Central memory CD8-positive, alpha-beta T cell (primary cell): ENCODE measurements around the gene NKAIN1.
A peak's percentile ranks its signal among the peaks of the same experiment; 100 is the strongest.
"Not testable (repeated sequence)": the region's sequence is repeated elsewhere in the genome, so short reads cannot be mapped to it uniquely, and the experiment has no call there.

Experiments
- ATAC-seq: fragments of 150-1000 bp; cut with Tn5 transposase; replicated peaks from 2 replicates; pipeline ENCODE4 v1.10.0; 2022; ENCODE audit warnings: mild to moderate bottlenecking, moderate FRiP score, moderate number of reproducible peaks; ENCODE audit not compliant: poor library complexity, severe bottlenecking; ENCODE audit errors: extremely low read depth
- DNase-seq, 2 donors: peaks; one replicate each; pipeline ENCODE4 v3.0.0; 2021; ENCODE audit warnings: low spot score in 2 of 2
- H3K27ac Mint-ChIP-seq: one replicate; pipeline ENCODE4 v1.8.0; 2022; ENCODE audit warnings: low read depth, mild to moderate bottlenecking, moderate library complexity, mixed read lengths
- H3K27me3 Mint-ChIP-seq: one replicate; pipeline ENCODE4 v1.8.0; 2022; ENCODE audit warnings: mixed read lengths
- H3K36me3 Mint-ChIP-seq: one replicate; pipeline ENCODE4 v1.8.0; 2022; ENCODE audit warnings: mild to moderate bottlenecking, moderate library complexity, mixed read lengths; ENCODE audit not compliant: insufficient read depth
- H3K4me1 Mint-ChIP-seq: one replicate; pipeline ENCODE4 v1.8.0; 2022; ENCODE audit warnings: mixed read lengths
- H3K4me3 Mint-ChIP-seq: one replicate; pipeline ENCODE4 v1.8.0; 2022; ENCODE audit warnings: mild to moderate bottlenecking, moderate library complexity, mixed read lengths
- H3K9me3 Mint-ChIP-seq: one replicate; pipeline ENCODE4 v1.8.0; 2022; ENCODE audit warnings: mixed read lengths

Gene NKAIN1

DNA sequence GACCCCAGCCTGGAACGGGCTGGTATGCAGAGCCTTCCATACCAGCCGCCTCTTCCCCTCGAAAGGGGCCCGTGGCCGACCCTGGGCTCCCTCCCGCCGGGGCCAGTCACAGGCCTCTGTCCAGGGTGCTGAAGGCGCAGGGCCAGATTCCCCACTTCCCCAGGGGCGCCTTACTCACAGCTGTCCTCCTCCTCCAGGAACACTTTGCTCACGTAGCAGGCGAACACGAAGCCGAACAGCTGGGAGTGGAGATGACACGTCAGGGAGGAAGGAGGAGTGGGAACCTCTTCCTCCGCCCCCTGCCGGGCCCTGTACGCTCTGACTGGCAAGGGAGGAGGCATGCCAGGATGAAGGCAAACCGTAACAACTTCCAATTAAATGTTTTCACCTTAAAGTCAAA is 57.3 kb downstream of the NKAIN1 start:
- Mint-ChIP-seq H3K27ac (no peak overlapping the region), H3K27me3 (peaks cover 78% of the 10 kb centered on the region), H3K4me3 (peak overlapping the region; percentile 34), H3K9me3 (no peaks in the 10 kb centered on the region), H3K4me1 (peaks cover 5% of the 10 kb centered on the region), H3K36me3 (peaks cover 2% of the 10 kb centered on the region)
- ATAC-seq (no peak), DNase-seq (peak; percentile 13 to 26)

DNA sequence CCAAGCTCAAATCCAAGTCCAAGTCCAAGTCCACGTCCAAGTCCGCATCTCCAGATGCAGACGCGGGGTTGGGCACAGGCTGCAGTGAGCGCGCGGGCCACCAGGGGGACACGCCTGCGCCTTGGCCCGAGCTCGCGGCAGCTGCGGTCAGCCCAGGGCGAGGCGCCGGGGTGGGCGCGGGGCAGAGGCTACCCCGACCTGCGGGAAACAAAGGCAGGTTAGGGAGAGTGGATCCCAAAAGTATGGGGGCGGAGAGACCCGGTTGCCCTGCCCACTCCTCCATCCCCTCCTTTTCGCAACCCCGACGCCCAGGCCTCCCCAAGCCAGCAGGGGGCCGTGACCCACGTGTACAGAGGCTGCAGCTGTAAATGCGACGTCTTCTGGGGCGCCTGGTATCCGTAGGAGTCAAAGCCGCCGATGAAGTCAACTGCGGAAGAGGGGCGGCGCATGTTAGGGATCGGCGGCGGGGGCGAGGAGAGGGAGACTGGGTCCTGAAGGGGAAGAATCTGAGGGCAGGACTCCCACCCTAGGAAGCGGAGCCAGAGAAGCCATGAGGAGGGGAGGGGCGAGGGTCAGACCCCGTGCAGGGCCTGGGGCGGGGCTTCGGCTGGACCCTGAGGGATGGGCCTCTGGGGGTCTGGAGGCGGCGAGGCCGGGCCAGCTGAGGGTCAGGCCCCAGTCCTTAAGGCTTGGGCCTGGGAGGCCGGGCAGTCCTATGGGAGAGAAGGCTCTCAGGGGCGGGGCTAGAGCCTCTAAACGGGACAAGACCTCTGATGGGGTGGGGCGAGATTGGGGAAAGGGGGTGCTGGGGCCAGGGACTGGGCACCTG is 58.0 kb downstream of the NKAIN1 start:
- peak; percentile 13 to 16 for DNase-seq
- ATAC-seq = peak; percentile 24
- no peaks in the 10 kb centered on the region for H3K9me3 Mint-ChIP-seq
- H3K27me3 Mint-ChIP-seq = peaks cover 73% of the 10 kb centered on the region
- peak overlapping the region; percentile 34 for H3K4me3 Mint-ChIP-seq
- peaks cover 2% of the 10 kb centered on the region for H3K36me3 Mint-ChIP-seq
- peaks cover 5% of the 10 kb centered on the region for H3K4me1 Mint-ChIP-seq
- no peak overlapping the region for H3K27ac Mint-ChIP-seq

DNA sequence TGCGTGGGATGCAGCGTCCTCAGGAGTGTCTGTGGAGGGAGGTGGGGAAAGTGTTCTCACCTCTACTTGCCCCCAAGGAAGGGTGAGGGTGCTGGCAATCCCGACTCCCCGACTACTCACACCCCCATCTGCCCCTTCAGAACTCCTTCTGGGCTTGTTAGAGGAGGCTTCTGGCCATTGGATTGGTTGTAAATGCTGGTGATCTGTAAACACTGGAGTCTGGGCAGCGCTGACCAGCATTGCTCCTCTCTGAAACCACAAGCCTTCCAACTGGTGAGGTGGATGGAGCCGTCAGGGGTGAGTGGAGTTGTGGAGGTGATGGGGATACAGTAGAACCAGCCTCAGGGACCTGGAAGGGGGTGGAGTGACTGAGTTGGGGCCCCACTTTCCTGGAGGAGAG is 59.3 kb downstream of the NKAIN1 start:
- DNase-seq (no peak), ATAC-seq (no peak)
- Mint-ChIP-seq H3K27ac (peak overlapping the region; percentile 64), H3K4me3 (no peak overlapping the region), H3K4me1 (peaks cover 5% of the 10 kb centered on the region), H3K9me3 (no peaks in the 10 kb centered on the region), H3K36me3 (peaks cover 2% of the 10 kb centered on the region), H3K27me3 (peaks cover 68% of the 10 kb centered on the region)

DNA sequence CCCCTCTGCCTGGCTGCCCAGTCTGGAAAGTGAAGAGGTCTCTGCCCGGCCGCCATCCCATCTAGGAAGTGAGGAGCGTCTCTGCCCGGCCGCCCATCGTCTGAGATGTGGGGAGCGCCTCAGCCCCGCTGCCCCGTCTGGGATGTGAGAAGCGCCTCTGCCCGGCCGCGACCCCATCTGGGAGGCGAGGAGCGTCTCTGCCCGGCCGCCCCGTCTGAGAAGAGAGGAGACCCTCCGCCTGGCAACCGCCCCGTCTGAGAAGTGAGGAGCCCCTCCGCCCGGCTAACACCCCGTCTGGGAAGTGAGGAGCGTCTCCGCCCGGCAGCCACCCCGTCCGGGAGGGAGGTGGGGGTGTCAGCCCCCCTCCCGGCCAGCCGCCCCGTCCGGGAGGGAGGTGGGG is 63.4 kb downstream of the NKAIN1 start:
- not testable (repeated sequence) for H3K4me3 Mint-ChIP-seq

DNA sequence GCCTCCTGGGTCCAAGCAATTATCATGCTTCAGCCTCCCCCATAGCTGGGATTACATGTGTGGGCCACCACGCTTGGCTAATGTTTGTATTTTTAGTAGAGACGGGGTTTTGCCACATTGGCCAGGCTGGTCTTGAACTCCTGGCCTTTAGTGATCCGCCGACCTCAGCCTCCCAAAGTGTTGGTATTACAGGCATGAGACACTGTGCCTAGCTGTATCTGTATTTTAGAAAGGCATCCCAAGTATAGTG is 69.3 kb downstream of the NKAIN1 start:
- H3K4me1 Mint-ChIP-seq = no peaks in the 10 kb centered on the region
- H3K4me3 Mint-ChIP-seq = no peak overlapping the region
- DNase-seq (no peak), ATAC-seq (no peak)
- no peaks in the 10 kb centered on the region for H3K27me3 Mint-ChIP-seq
- H3K36me3 Mint-ChIP-seq = peaks cover 2% of the 10 kb centered on the region
- no peaks in the 10 kb centered on the region for H3K9me3 Mint-ChIP-seq
- H3K27ac Mint-ChIP-seq = no peak overlapping the region

More for the DNA sequence above, 63.4 kb downstream of the NKAIN1 start:
- DNase-seq, ATAC-seq, H3K36me3 Mint-ChIP-seq, H3K27ac Mint-ChIP-seq, H3K9me3 Mint-ChIP-seq, H3K4me1 Mint-ChIP-seq: not testable (repeated sequence)
- peaks cover 37% of the 10 kb centered on the region for H3K27me3 Mint-ChIP-seq

DNA sequence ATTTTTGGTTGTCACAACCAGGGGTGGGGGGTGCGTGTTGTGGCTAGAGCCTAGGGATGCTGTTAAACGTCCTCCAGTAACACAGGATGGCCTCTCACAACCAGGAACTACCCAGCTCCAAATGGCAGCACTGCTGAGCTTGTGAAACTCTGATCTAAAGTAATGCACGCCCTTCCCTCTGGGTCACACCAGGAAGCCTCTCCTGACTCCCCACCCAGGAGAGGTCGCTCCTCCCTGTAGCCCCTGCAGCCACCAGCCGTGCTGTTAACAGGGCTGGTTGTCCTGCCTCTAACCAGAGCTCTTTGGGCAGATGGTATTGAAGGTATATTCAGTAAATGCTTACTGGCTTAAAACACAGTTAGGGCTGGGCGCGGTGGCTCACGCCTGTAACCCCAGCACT is 73.2 kb downstream of the NKAIN1 start:
- DNase-seq (no peak), ATAC-seq (no peak)
- peaks cover 14% of the 10 kb centered on the region for H3K27me3 Mint-ChIP-seq
- no peak overlapping the region for H3K27ac Mint-ChIP-seq
- peaks cover 6% of the 10 kb centered on the region for H3K4me1 Mint-ChIP-seq
- no peaks in the 10 kb centered on the region for H3K9me3 Mint-ChIP-seq
- H3K4me3 Mint-ChIP-seq = no peak overlapping the region
- H3K36me3 Mint-ChIP-seq = peaks cover 2% of the 10 kb centered on the region

DNA sequence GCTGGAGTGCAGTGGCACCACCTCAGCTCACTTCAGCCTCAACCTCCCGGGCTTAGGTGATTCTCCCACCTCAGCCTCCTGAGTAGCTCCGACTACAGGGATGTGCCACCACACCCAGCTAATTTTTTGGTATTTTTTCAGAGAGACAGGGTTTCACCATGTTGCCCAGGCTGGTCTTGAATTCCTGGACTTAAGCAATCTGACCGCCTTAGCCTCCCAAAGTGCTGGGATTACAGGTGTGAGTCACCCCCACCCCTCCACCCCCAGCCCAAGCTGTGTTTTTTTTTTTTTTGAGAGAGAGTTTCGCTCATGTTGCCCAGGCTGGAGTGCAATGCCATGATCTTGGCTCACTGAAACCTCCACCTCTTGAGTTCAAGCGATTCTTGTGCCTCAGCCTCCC is 75.4 kb downstream of the NKAIN1 start:
- Mint-ChIP-seq H3K4me1 (peaks cover 6% of the 10 kb centered on the region), H3K27me3 (peaks cover 18% of the 10 kb centered on the region), H3K27ac (no peak overlapping the region), H3K4me3 (no peak overlapping the region), H3K9me3 (no peaks in the 10 kb centered on the region), H3K36me3 (peaks cover 2% of the 10 kb centered on the region)
- ATAC-seq = no peak
- DNase-seq = no peak

DNA sequence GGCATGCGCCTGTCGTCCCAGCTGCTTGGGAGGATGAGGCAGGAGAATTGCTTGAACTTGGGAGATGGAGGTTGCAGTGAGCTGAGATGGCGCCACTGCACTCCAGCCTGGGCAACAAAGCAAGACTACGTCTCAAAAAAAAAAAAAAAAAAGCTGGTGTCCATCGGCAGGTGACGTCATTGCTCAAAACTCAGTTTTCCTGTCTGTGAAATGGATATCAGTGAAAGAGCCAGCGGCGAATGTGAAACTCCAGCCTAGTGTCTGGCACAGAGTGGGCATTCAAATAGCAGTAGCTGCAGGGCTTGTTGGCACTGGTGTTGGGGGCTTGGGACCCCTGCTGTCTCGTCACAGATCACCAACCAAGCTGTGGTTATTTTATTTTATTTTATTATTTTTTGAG is 75.8 kb downstream of the NKAIN1 start:
- Mint-ChIP-seq H3K36me3 (peaks cover 2% of the 10 kb centered on the region), H3K9me3 (no peaks in the 10 kb centered on the region), H3K4me3 (no peak overlapping the region), H3K4me1 (peaks cover 6% of the 10 kb centered on the region), H3K27ac (no peak overlapping the region), H3K27me3 (peaks cover 18% of the 10 kb centered on the region)
- ATAC-seq (no peak), DNase-seq (no peak)

DNA sequence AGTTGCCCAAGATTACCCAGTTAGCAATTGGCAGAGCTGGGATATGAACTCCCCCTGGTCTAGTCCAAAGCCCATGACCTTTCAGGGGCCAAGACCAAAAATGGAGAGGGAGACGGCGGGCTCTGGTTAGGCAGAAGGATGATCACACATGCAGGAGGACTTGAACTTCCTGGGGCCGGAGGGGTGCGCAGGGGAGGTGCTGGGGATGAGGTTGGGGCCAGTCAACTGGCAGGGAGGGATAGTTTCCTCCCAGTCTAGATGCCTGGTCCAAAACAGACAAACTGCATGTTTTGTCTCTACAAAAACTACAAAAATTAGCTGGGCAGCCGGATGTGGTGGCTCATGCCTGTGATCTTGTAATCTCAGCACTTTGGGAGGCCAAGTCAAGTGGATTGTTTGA is 78.1 kb downstream of the NKAIN1 start:
- Mint-ChIP-seq H3K9me3 (no peaks in the 10 kb centered on the region), H3K36me3 (peaks cover 2% of the 10 kb centered on the region), H3K27me3 (peaks cover 18% of the 10 kb centered on the region), H3K4me1 (peaks cover 6% of the 10 kb centered on the region), H3K4me3 (no peak overlapping the region), H3K27ac (peak overlapping the region; percentile 68)
- DNase-seq (no peak), ATAC-seq (no peak)

DNA sequence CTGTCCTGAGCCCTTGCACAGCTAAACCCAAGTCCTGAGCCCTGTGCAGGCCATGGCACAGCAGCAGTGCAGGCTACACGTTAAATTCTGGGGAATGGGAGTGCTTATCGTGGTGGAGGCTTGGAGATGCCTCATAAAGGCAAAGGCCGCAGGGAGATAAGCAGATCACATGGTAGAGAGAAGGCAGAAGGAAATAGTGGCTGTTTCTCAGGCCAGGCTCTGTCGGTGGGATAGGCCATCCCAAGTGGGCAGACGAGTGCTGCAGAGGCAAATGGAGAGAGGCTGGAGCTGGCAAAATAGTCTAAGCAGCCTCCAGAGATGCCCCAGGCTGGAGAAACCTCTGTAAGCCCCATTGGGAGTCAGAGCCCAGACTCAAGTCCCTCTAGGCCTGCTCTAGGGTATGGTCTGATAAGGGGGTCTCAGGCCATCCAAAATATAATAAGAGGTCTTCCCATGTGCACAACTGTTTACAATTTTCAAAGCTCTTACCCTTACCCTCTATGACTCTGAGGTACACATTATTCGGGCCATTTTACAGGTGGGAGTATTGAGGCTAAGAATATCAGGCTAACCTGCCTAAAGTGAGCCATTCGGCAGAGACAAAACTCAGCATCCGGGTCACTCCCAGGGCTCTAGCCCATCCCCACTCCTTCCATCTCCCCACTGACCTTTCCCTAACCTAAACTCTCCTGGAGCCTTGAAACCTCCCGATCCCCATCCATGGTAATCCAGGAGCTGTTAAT is 79.6 kb downstream of the NKAIN1 start:
- DNase-seq (no peak), ATAC-seq (no peak)
- Mint-ChIP-seq H3K27me3 (peaks cover 18% of the 10 kb centered on the region), H3K4me3 (no peak overlapping the region), H3K36me3 (peaks cover 6% of the 10 kb centered on the region), H3K9me3 (no peaks in the 10 kb centered on the region), H3K4me1 (peaks cover 12% of the 10 kb centered on the region), H3K27ac (no peak overlapping the region)

DNA sequence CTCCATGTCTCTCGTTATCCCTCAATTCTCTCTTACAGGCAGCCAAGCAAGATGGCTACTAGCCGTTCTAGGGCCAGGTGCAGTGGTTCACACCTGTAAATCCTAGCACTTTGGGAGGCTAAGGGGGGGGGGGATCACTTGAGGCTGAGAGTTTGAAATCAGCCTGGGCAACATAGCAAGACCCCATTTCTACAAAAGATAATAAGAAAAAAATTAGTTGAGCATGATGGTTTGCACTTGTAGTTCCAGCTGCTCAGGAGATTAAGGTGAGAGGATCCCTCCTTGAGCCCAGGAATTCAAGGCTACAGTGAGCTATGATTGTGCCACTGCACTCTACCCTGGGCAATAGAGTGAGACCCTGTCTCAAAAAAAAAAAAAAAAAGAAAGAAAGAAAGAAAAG is 80.4 kb downstream of the NKAIN1 start:
- DNase-seq (no peak), ATAC-seq (no peak)
- H3K36me3 Mint-ChIP-seq = peaks cover 6% of the 10 kb centered on the region
- peaks cover 18% of the 10 kb centered on the region for H3K27me3 Mint-ChIP-seq
- H3K9me3 Mint-ChIP-seq = no peaks in the 10 kb centered on the region
- no peak overlapping the region for H3K4me3 Mint-ChIP-seq
- peaks cover 12% of the 10 kb centered on the region for H3K4me1 Mint-ChIP-seq
- H3K27ac Mint-ChIP-seq = no peak overlapping the region

DNA sequence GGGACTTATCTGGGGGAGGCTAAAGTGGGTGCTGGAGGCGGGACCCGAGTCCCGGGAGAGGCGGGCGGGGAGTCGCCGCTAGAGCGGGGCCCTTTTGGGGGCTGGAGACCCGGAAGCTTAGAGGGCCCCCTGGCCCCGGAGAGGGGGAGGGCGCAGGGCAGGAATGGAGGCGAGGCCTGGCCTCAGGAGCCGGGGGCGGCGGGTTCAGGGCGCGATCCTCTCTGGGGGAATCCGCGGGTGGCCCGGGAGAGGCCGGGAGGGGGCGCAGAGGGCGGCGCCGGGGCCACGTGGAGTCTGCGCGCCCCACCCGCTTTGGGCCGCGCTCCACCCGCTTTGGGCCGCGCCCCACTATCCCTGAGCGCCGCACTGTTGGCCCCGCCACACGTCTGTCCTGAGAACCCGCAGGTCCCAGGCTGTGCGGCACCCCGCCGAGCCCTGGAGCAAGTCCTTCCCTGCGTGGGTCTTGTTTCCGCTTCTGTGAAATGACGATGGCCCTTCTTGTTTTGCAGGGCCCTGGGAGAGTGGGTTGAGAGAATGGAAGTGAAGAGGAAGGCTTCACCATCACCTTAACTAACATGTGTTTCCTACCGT is 84.4 kb downstream of the NKAIN1 start:
- H3K4me3 Mint-ChIP-seq = peak overlapping the region; percentile 81
- H3K27me3 Mint-ChIP-seq = no peaks in the 10 kb centered on the region
- DNase-seq (peak in 1 of 2 donors; percentile 13), ATAC-seq (peak; percentile 66)
- H3K4me1 Mint-ChIP-seq = peaks cover 6% of the 10 kb centered on the region
- no peaks in the 10 kb centered on the region for H3K9me3 Mint-ChIP-seq
- peak overlapping the region; percentile 61 for H3K27ac Mint-ChIP-seq
- H3K36me3 Mint-ChIP-seq = peaks cover 4% of the 10 kb centered on the region
